NCI-H510A (cell line): Measurements from ENCODE around the gene POU3F1.
A peak's percentile ranks its signal among the peaks of the same experiment; 100 is the strongest.

ENCODE experiments used
- DNase-seq: peaks from one replicate; lab custom pipeline; 2025; lab: John Stamatoyannopoulos, UW

The POU3F1 gene

GRCh38 chr1:38073534-38074301 lies 27.1 kb upstream of the POU3F1 start:
- no peak for DNase-seq

GRCh38 chr1:38072858-38073257 lies 26.3 kb upstream of the POU3F1 start:
- no peak for DNase-seq

- no peak for DNase-seq
These were observed 25.0 kb upstream of the POU3F1 start for GRCh38 chr1:38071312-38072256.

- DNase-seq, result no peak
These were observed 22.4 kb upstream of the POU3F1 start for GRCh38 chr1:38068980-38069340.

- DNase-seq, result no peak
These were observed 21.8 kb upstream of the POU3F1 start for GRCh38 chr1:38068220-38068979.

GRCh38 chr1:38064197-38064903 lies 17.8 kb upstream of the POU3F1 start:
- DNase-seq, result no peak

GRCh38 chr1:38063616-38064015 lies 17.0 kb upstream of the POU3F1 start:
- no peak for DNase-seq

- DNase-seq, result peak; percentile 100
These were observed 16.0 kb upstream of the POU3F1 start for GRCh38 chr1:38062361-38063288.

GRCh38 chr1:38061883-38062328 lies 15.3 kb upstream of the POU3F1 start:
- no peak for DNase-seq

GRCh38 chr1:38061290-38061689 lies 14.7 kb upstream of the POU3F1 start:
- DNase-seq, result no peak

- DNase-seq, result no peak
These were observed 13.9 kb upstream of the POU3F1 start for GRCh38 chr1:38060498-38060897.

GRCh38 chr1:38059635-38060250 lies 13.2 kb upstream of the POU3F1 start:
- DNase-seq, result no peak

- DNase-seq, result no peak
These were observed 9.4 kb upstream of the POU3F1 start for GRCh38 chr1:38055965-38056364.

- DNase-seq, result no peak
These were observed 8.8 kb upstream of the POU3F1 start for GRCh38 chr1:38055398-38055797.

- DNase-seq, result peak; percentile 79
These were observed 7.0 kb upstream of the POU3F1 start for GRCh38 chr1:38053416-38054091.

GRCh38 chr1:38052750-38053415 lies 6.3 kb upstream of the POU3F1 start:
- DNase-seq, result no peak

- DNase-seq, result no peak
These were observed 4.5 kb upstream of the POU3F1 start for GRCh38 chr1:38051079-38051543.

GRCh38 chr1:38050397-38051078 lies 3.9 kb upstream of the POU3F1 start:
- DNase-seq, result no peak
